ENCODE data around the gene PIP5K1A.
"Not testable (repeated sequence)": the region's sequence is repeated elsewhere in the genome, so short reads cannot be mapped to it uniquely, and the experiment has no call there.

PIP5K1A gene

GRCh38 chr1:151273924-151274466, 75.6 kb downstream of the PIP5K1A start:
- 93% methylated on average over 2 of the region's 3 CpGs for whole genome bisulfite sequencing
- H3K4me3 ChIP-seq (ENCODE audit: insufficient read depth in 1 of 2, low read depth in 1 of 2, low read length in 2 of 2) = no peak overlapping the region
- no peak overlapping the region for H2BK12ac ChIP-seq (ENCODE audit: low read length in 2 of 2)
- H3K9me3 ChIP-seq (ENCODE audit: control insufficient read depth, low read length) = no peaks in the 10 kb centered on the region
- DNase-seq = no peak
- H2BK120ac ChIP-seq (ENCODE audit: low read depth, low read length) = no peak overlapping the region
- H2BK5ac ChIP-seq (ENCODE audit: low read depth, low read length, poor library complexity, severe bottlenecking) = no peak overlapping the region
- H3K4me2 ChIP-seq (ENCODE audit: low read length, poor library complexity, severe bottlenecking) = no peak overlapping the region
- H2AFZ ChIP-seq (ENCODE audit: low read depth, low read length) = no peak overlapping the region
- H3K79me1 ChIP-seq (replicated peaks; ENCODE audit: low read length, poor library complexity, severe bottlenecking) = no peaks in the 10 kb centered on the region
- H3K14ac ChIP-seq (ENCODE audit: low read length in 2 of 2) = peak overlapping the region in 1 of 2 experiments; percentile 11
- H3K4ac ChIP-seq (ENCODE audit: low read depth in 1 of 2, low read length in 2 of 2) = no peak overlapping the region
- no peak overlapping the region for H3K18ac ChIP-seq (ENCODE audit: low read depth in 1 of 2, low read length in 2 of 2)
- H2BK15ac ChIP-seq (ENCODE audit: low read depth, poor library complexity, severe bottlenecking) = no peak overlapping the region
- H4K8ac ChIP-seq (ENCODE audit: low read length) = no peak overlapping the region
- no peak overlapping the region for H3K23ac ChIP-seq (ENCODE audit: low read length in 2 of 2)
- peaks cover 4% of the 10 kb centered on the region for H3K4me1 ChIP-seq (ENCODE audit: control insufficient read depth, insufficient read depth, low read depth, low read length)
- H4K91ac ChIP-seq (ENCODE audit: low read length) = no peak overlapping the region
- H3K36me3 ChIP-seq (ENCODE audit: control insufficient read depth in 1 of 2, insufficient read depth in 2 of 2, low read depth in 1 of 2, low read length in 2 of 2) = peaks cover 16 to 17% of the 10 kb centered on the region in 2 experiments
- no peaks in the 10 kb centered on the region for H3K27me3 ChIP-seq (ENCODE audit: control insufficient read depth in 1 of 2, insufficient read depth in 1 of 2, low read length in 2 of 2)
- H2AK5ac ChIP-seq (ENCODE audit: low read length, severe bottlenecking) = no peak overlapping the region
- H3K27ac ChIP-seq (ENCODE audit: low read length, poor library complexity, severe bottlenecking) = no peak overlapping the region
- H3K9ac ChIP-seq (ENCODE audit: low read length) = no peak overlapping the region

- WGBS = 97% methylated on average over 4 of the region's 5 CpGs
- H4K8ac ChIP-seq (ENCODE audit: low read length); H3K79me1 ChIP-seq (replicated peaks; ENCODE audit: low read length, poor library complexity, severe bottlenecking); H3K18ac ChIP-seq (ENCODE audit: low read depth in 1 of 2, low read length in 2 of 2); H3K14ac ChIP-seq (ENCODE audit: low read length in 2 of 2); H2AK5ac ChIP-seq (ENCODE audit: low read length, severe bottlenecking); H3K4me2 ChIP-seq (ENCODE audit: low read length, poor library complexity, severe bottlenecking); H3K4ac ChIP-seq (ENCODE audit: low read depth in 1 of 2, low read length in 2 of 2); H3K4me3 ChIP-seq (ENCODE audit: insufficient read depth in 1 of 2, low read depth in 1 of 2, low read length in 2 of 2); H4K91ac ChIP-seq (ENCODE audit: low read length); H2BK12ac ChIP-seq (ENCODE audit: low read length in 2 of 2); H3K23ac ChIP-seq (ENCODE audit: low read length in 2 of 2); H3K4me1 ChIP-seq (ENCODE audit: control insufficient read depth, insufficient read depth, low read depth, low read length); H2BK5ac ChIP-seq (ENCODE audit: low read depth, low read length, poor library complexity, severe bottlenecking); H3K9me3 ChIP-seq (ENCODE audit: control insufficient read depth, low read length); H3K27me3 ChIP-seq (ENCODE audit: control insufficient read depth in 1 of 2, insufficient read depth in 1 of 2, low read length in 2 of 2); H2AFZ ChIP-seq (ENCODE audit: low read depth, low read length); H3K27ac ChIP-seq (ENCODE audit: low read length, poor library complexity, severe bottlenecking); H2BK15ac ChIP-seq (ENCODE audit: low read depth, poor library complexity, severe bottlenecking); H2BK120ac ChIP-seq (ENCODE audit: low read depth, low read length); H3K9ac ChIP-seq (ENCODE audit: low read length); DNase-seq: not testable (repeated sequence)
- peaks cover 12 to 14% of the 10 kb centered on the region in 2 experiments for H3K36me3 ChIP-seq (ENCODE audit: control insufficient read depth in 1 of 2, insufficient read depth in 2 of 2, low read depth in 1 of 2, low read length in 2 of 2)
Observed at GRCh38 chr1:151275341-151275740, 77.0 kb downstream of the PIP5K1A start.

GRCh38 chr1:151277249-151277648, 78.9 kb downstream of the PIP5K1A start:
- peak; percentile 26 for DNase-seq
- no peak overlapping the region for H2BK120ac ChIP-seq (ENCODE audit: low read depth, low read length)
- H3K18ac ChIP-seq (ENCODE audit: low read depth in 1 of 2, low read length in 2 of 2) = no peak overlapping the region
- no peaks in the 10 kb centered on the region for H3K9me3 ChIP-seq (ENCODE audit: control insufficient read depth, low read length)
- no peak overlapping the region for H4K91ac ChIP-seq (ENCODE audit: low read length)
- H2AK5ac ChIP-seq (ENCODE audit: low read length, severe bottlenecking) = no peak overlapping the region
- no peak overlapping the region for H2BK5ac ChIP-seq (ENCODE audit: low read depth, low read length, poor library complexity, severe bottlenecking)
- no peak overlapping the region for H3K4ac ChIP-seq (ENCODE audit: low read depth in 1 of 2, low read length in 2 of 2)
- no peak overlapping the region for H3K4me3 ChIP-seq (ENCODE audit: insufficient read depth in 1 of 2, low read depth in 1 of 2, low read length in 2 of 2)
- no peak overlapping the region for H3K9ac ChIP-seq (ENCODE audit: low read length)
- no peaks in the 10 kb centered on the region for H3K27me3 ChIP-seq (ENCODE audit: control insufficient read depth in 1 of 2, insufficient read depth in 1 of 2, low read length in 2 of 2)
- no peak overlapping the region for H3K4me2 ChIP-seq (ENCODE audit: low read length, poor library complexity, severe bottlenecking)
- peaks cover 5 to 11% of the 10 kb centered on the region in 2 experiments for H3K36me3 ChIP-seq (ENCODE audit: control insufficient read depth in 1 of 2, insufficient read depth in 2 of 2, low read depth in 1 of 2, low read length in 2 of 2)
- H3K79me1 ChIP-seq (replicated peaks; ENCODE audit: low read length, poor library complexity, severe bottlenecking) = no peaks in the 10 kb centered on the region
- H2AFZ ChIP-seq (ENCODE audit: low read depth, low read length) = no peak overlapping the region
- no peak overlapping the region for H3K27ac ChIP-seq (ENCODE audit: low read length, poor library complexity, severe bottlenecking)
- H2BK12ac ChIP-seq (ENCODE audit: low read length in 2 of 2) = no peak overlapping the region
- H3K23ac ChIP-seq (ENCODE audit: low read length in 2 of 2) = no peak overlapping the region
- H4K8ac ChIP-seq (ENCODE audit: low read length) = no peak overlapping the region
- H3K14ac ChIP-seq (ENCODE audit: low read length in 2 of 2) = no peak overlapping the region
- H3K4me1 ChIP-seq (ENCODE audit: control insufficient read depth, insufficient read depth, low read depth, low read length) = peaks cover 7% of the 10 kb centered on the region
- H2BK15ac ChIP-seq (ENCODE audit: low read depth, poor library complexity, severe bottlenecking) = no peak overlapping the region
- 76% methylated on average over 2 of the region's 2 CpGs for WGBS

GRCh38 chr1:151281225-151281968, 83.0 kb downstream of the PIP5K1A start:
- Histone ChIP-seq H3K79me1 (replicated peaks; ENCODE audit: low read length, poor library complexity, severe bottlenecking) (peaks cover 4% of the 10 kb centered on the region), H2AK5ac (ENCODE audit: low read length, severe bottlenecking) (no peak overlapping the region), H3K23ac (ENCODE audit: low read length in 2 of 2) (peak overlapping the region in 1 of 2 experiments; percentile 61), H2BK120ac (ENCODE audit: low read depth, low read length) (peak overlapping the region; percentile 81), H3K9ac (ENCODE audit: low read length) (peak overlapping the region; percentile 96), H2AFZ (ENCODE audit: low read depth, low read length) (peak overlapping the region; percentile 83), H3K4me1 (ENCODE audit: control insufficient read depth, insufficient read depth, low read depth, low read length) (peaks cover 19% of the 10 kb centered on the region), H4K8ac (ENCODE audit: low read length) (peak overlapping the region; percentile 81), H3K4me2 (ENCODE audit: low read length, poor library complexity, severe bottlenecking) (peak overlapping the region; percentile 63), H3K27me3 (ENCODE audit: control insufficient read depth in 1 of 2, insufficient read depth in 1 of 2, low read length in 2 of 2) (no peaks in the 10 kb centered on the region), H3K9me3 (ENCODE audit: control insufficient read depth, low read length) (no peaks in the 10 kb centered on the region), H3K4me3 (ENCODE audit: insufficient read depth in 1 of 2, low read depth in 1 of 2, low read length in 2 of 2) (peak overlapping the region; percentile 88 to 95), H3K36me3 (ENCODE audit: control insufficient read depth in 1 of 2, insufficient read depth in 2 of 2, low read depth in 1 of 2, low read length in 2 of 2) (peaks cover 10 to 14% of the 10 kb centered on the region in 2 experiments), H2BK12ac (ENCODE audit: low read length in 2 of 2) (peak overlapping the region; percentile 7 to 19), H2BK15ac (ENCODE audit: low read depth, poor library complexity, severe bottlenecking) (peak overlapping the region; percentile 30), H3K27ac (ENCODE audit: low read length, poor library complexity, severe bottlenecking) (peak overlapping the region; percentile 98), H2BK5ac (ENCODE audit: low read depth, low read length, poor library complexity, severe bottlenecking) (peak overlapping the region; percentile 69), H4K91ac (ENCODE audit: low read length) (peak overlapping the region; percentile 94), H3K14ac (ENCODE audit: low read length in 2 of 2) (peak overlapping the region in 1 of 2 experiments; percentile 71), H3K4ac (ENCODE audit: low read depth in 1 of 2, low read length in 2 of 2) (peak overlapping the region; percentile 21 to 98), H3K18ac (ENCODE audit: low read depth in 1 of 2, low read length in 2 of 2) (peak overlapping the region; percentile 97)
- DNase-seq = peak; percentile 98
- under 1% methylated on average over 43 of the region's 48 CpGs for WGBS
